VCaP (cell line): ENCODE results near the gene IL17RB.

ENCODE experiments used
- H3K27ac ChIP-seq: fragments of 450-650 bp; 2 replicates; pipeline ENCODE4 v1.5.1; 2017
- TF ChIP-seq, protein P1 (sequence below): fragments of 450-650 bp; conservative IDR thresholded peaks from 2 replicates; pipeline ENCODE4 v1.5.1; 2017; ENCODE audit warnings: mild to moderate bottlenecking, moderate library complexity

IL17RB gene

DNA sequence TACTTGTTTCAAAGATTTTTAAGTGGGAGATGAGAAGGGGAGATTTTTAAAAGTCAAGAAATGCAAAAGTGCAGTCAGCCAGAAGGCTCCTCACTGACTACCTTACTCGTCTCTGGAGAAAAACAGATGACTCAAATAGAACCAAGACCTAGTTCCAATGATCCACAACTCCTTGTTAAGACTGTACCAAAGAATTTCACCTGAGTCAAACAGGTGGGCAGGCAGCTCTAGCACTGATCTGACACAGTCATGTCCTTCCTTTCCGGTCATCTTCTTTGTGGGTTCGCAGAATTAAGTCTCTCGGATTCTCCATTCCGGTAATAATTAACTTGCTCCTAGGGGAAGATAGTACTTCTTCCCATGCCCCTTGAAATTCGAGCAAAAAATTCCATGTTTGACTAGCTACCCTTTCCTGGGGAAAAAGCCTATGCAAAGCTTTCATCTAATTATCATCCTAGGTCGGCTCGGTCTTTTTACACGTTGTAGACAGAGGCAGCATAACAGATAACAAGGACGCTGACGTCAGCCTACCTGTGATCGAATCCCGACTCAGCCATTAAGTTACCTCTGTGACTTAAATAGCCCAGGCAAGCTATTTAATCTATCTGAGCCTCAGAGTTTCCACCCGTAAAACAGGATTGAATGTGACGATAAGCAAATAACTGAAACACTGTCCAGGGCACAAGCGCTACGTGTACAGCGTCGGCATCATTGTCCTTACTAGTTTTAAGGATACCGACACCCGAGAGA is 44.5 kb downstream of the IL17RB start:
- TF ChIP-seq, protein P1, sequence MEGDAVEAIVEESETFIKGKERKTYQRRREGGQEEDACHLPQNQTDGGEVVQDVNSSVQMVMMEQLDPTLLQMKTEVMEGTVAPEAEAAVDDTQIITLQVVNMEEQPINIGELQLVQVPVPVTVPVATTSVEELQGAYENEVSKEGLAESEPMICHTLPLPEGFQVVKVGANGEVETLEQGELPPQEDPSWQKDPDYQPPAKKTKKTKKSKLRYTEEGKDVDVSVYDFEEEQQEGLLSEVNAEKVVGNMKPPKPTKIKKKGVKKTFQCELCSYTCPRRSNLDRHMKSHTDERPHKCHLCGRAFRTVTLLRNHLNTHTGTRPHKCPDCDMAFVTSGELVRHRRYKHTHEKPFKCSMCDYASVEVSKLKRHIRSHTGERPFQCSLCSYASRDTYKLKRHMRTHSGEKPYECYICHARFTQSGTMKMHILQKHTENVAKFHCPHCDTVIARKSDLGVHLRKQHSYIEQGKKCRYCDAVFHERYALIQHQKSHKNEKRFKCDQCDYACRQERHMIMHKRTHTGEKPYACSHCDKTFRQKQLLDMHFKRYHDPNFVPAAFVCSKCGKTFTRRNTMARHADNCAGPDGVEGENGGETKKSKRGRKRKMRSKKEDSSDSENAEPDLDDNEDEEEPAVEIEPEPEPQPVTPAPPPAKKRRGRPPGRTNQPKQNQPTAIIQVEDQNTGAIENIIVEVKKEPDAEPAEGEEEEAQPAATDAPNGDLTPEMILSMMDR: no peak
- H3K27ac ChIP-seq: peak overlapping the region; percentile 86

DNA sequence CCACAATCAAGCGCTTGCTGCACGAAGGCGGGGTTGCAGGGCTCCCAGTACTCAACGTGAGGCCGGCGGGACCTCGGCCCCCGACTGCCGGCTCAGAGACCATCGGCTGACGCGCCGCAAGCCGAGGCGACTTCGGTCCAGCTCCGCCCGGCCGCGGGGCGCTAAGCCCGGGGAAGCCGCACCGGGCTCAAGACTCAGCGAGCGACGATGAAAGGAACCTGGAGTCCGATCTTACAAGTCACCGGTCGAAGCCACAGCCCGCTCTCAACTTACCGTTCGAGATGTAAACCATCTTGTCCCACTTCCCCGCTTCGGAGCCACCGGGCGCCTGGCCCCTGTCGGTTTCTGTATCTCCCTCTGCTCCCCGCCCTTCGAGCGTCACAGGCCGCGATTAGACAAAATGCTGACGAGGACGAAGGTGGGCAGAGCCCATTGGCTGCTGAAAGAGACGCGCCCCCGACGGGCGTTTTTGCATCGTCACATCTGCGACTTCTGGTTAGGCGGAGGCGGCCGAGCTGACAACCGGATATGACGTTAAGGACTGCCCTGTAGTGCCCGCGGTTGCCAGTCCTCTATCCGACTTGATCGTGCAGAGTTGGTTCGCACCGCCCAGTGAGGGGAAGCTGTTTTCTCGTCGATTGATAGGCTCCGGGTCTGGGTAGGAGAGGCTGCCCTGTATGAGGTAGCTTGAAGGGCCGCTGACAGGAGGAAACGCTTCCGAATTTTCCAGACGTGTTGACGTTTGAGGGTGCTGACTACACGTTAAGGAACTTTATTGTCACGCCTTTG is 45.3 kb downstream of the IL17RB start, which contains the start of gene SELENOK:
SELENOK (minus strand) TSS at position 363 of the 789 bp plus-strand sequence.
- H3K27ac ChIP-seq: peak within 1 kb of the TSS; percentile 86
- TF ChIP-seq, protein P1: no peak

DNA sequence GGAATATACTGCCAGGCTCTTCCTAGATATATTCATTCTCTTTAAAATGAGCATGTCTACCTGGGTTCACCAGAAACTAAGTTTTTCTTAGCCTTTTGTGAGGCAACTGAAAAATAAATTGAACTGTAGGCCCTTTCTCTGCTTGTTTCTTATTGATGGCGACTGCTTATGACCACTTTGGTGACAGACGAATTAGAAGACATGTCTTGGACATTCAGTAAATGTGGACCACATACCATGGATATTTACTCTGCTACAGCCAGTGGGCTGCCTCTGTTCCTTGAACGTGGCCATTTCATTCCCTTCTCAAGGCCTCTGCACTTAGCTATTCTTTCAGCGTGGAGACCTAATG is 45.9 kb downstream of the IL17RB start:
- TF ChIP-seq, protein P1: no peak
- peak overlapping the region; percentile 86 for H3K27ac ChIP-seq

DNA sequence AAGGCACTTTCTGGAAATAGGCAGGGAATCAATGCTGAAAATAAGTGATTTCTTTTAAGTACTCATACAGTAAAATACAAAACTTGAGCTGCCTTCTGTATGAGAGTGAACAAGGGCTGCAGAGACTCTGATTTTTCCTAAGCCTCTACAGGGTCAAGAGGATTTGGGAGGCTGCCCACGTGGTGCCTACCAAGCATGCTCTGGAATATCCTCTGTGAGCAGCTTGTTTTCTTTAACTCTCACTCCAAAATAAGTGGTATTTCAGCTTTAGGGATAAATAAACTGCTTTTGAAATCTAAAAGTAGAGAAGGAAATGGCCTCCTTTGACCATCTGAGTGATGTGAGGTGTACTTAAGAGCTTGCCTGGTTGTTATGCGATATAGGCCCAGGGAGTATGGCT is 53.4 kb downstream of the IL17RB start:
- TF ChIP-seq, protein P1: no peak
- H3K27ac ChIP-seq: peak overlapping the region; percentile 8

DNA sequence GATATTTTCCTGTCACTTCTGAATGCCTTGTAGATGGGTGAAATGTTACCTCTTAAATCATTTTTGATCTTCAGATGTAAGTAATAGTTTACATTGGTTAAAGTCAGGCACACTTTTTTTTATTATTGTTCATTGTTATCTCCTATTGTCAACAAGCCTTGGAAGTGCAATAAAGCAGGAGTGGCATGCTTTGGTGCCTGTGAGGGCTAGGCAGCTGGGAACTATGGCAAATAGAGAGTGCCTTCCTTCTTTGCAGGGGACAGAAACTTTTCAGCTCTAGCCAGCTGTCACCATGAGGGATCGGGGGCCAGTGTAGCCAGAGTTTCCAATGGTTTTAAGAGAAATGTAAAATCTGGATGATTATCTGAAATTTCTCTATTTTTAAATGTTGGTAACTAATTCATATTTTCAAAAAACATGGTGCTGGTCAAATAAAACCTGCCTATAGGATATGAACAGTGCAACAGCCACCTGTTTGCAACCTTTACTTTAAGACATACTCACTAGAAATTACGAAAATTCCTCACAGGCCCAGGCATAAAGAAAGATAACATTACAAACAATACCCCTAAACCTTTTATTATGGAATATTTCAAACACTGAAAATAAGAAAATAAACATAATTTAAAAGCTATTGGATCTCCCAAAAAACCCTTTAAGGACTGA is 54.4 kb downstream of the IL17RB start:
- TF ChIP-seq, protein P1: no peak
- H3K27ac ChIP-seq: peak overlapping the region; percentile 8

DNA sequence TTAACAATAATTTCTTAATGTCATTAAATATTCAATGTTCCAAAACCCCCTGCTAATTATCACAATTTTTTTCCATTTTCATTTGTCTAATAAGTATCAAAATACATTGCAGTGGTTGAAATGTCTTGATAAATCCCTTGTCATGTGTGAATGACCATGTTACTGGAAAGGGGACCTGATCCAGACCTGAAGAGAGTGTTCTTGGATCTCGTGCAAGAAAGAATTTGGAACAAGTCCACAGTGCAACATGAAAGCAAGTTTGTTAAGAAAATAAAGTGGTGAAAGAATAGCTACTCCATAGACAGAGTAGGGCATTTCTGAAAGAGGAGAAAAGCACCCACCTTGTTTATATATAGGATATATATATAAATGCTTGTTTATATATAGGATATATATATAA is 55.7 kb downstream of the IL17RB start:
- TF ChIP-seq, protein P1: no peak
- no peak overlapping the region for H3K27ac ChIP-seq

DNA sequence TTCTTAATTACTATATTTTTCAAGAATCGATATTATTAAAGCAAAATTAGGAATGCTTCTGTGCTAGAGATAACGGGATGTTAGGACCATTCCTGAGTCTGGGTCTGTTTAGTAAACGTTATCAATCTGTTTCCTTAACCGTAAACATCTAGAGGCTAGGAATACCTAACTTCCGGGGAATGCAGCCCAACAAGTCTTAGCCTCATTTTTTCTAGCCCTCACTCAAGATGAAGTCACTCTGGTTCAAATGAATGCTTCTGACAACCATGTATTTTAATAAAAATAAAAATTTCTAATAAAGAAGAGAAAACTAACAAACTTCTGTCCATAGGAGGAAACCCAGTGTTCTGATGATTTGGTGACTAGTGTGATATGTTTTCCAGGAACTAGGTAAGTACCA is 56.3 kb downstream of the IL17RB start:
- TF ChIP-seq, protein P1: no peak
- H3K27ac ChIP-seq: no peak overlapping the region
